ENCODE results near the gene SNRNP35. TPM values are rescaled to one million over a fixed set of nuclear protein-coding genes. Genes with fewer than 3 reads are reported as not detected.
"Not testable (repeated sequence)": the region's sequence is repeated elsewhere in the genome, so short reads cannot be mapped to it uniquely, and the experiment has no call there.

Gene SNRNP35
- total and polyA plus RNA-seq, 2 experiments from 2014 or later: 13.6 to 25.7 TPM

GRCh38 chr12:123478069-123478468 is 20.1 kb downstream of the SNRNP35 start:
- no peak overlapping the region for H3K27ac ChIP-seq
- no peak for TF ChIP-seq EZH2phosphoT487 (IDR thresholded peaks at IDR 0.05; ENCODE audit: low read depth, severe bottlenecking, unreplicated experiment)
- TF ChIP-seq EZH2 (IDR thresholded peaks at IDR 0.05; ENCODE audit: borderline replicate concordance): no peak
- no peak for TF ChIP-seq CTCF (IDR thresholded peaks at IDR 0.05; ENCODE audit: poor library complexity)
- no peaks in the 10 kb centered on the region for H4K20me1 ChIP-seq (ENCODE audit: insufficient read depth, poor library complexity, severe bottlenecking)
- H3K4me3 ChIP-seq: no peak overlapping the region
- no peaks in the 10 kb centered on the region for H3K4me1 ChIP-seq (ENCODE audit: insufficient read depth)
- H3K9me2 ChIP-seq (replicated peaks; ENCODE audit: insufficient read depth): no peaks in the 10 kb centered on the region
- no peak overlapping the region for H2AFZ ChIP-seq
- WGBS (ENCODE audit: low lambda C conversion rate, missing lambda C conversion rate): 94% methylated on average over 11 of the region's 11 CpGs
- H3K4me2 ChIP-seq: no peak overlapping the region
- H3K36me3 ChIP-seq (replicated peaks; ENCODE audit: insufficient read depth, low read depth): no peaks in the 10 kb centered on the region
- H3K27me3 ChIP-seq: no peaks in the 10 kb centered on the region
- no peaks in the 10 kb centered on the region for H3K79me2 ChIP-seq
- no peaks in the 10 kb centered on the region for H3K9me3 ChIP-seq (ENCODE audit: low read depth)
- DNase-seq (ENCODE audit: low spot score): no peak

- Histone ChIP-seq H3K4me1 (ENCODE audit: insufficient read depth) (no peaks in the 10 kb centered on the region), H2AFZ (no peak overlapping the region), H3K36me3 (replicated peaks; ENCODE audit: insufficient read depth, low read depth) (no peaks in the 10 kb centered on the region), H3K9me3 (ENCODE audit: low read depth) (no peaks in the 10 kb centered on the region), H3K4me3 (no peak overlapping the region), H4K20me1 (ENCODE audit: insufficient read depth, poor library complexity, severe bottlenecking) (no peaks in the 10 kb centered on the region), H3K27ac (no peak overlapping the region), H3K4me2 (no peak overlapping the region), H3K27me3 (no peaks in the 10 kb centered on the region), H3K79me2 (no peaks in the 10 kb centered on the region), H3K9me2 (replicated peaks; ENCODE audit: insufficient read depth) (no peaks in the 10 kb centered on the region)
- TF ChIP-seq CTCF (IDR thresholded peaks at IDR 0.05; ENCODE audit: poor library complexity): no peak
- no peak for TF ChIP-seq EZH2phosphoT487 (IDR thresholded peaks at IDR 0.05; ENCODE audit: low read depth, severe bottlenecking, unreplicated experiment)
- no peak for TF ChIP-seq EZH2 (IDR thresholded peaks at IDR 0.05; ENCODE audit: borderline replicate concordance)
- no peak for DNase-seq (ENCODE audit: low spot score)
- WGBS (ENCODE audit: low lambda C conversion rate, missing lambda C conversion rate): 97% methylated on average over 10 of the region's 10 CpGs
Observed at GRCh38 chr12:123478762-123479161, 20.8 kb downstream of the SNRNP35 start.

- Histone ChIP-seq H3K27me3 (no peaks in the 10 kb centered on the region), H3K9me2 (replicated peaks; ENCODE audit: insufficient read depth) (no peaks in the 10 kb centered on the region), H3K9me3 (ENCODE audit: low read depth) (no peaks in the 10 kb centered on the region), H4K20me1 (ENCODE audit: insufficient read depth, poor library complexity, severe bottlenecking) (no peaks in the 10 kb centered on the region), H3K4me2 (no peak overlapping the region), H3K79me2 (no peaks in the 10 kb centered on the region), H2AFZ (no peak overlapping the region), H3K4me3 (no peak overlapping the region), H3K4me1 (ENCODE audit: insufficient read depth) (no peaks in the 10 kb centered on the region), H3K27ac (no peak overlapping the region), H3K36me3 (replicated peaks; ENCODE audit: insufficient read depth, low read depth) (no peaks in the 10 kb centered on the region)
- WGBS (ENCODE audit: low lambda C conversion rate, missing lambda C conversion rate): 88% methylated on average over 14 of the region's 14 CpGs
- TF ChIP-seq EZH2phosphoT487 (IDR thresholded peaks at IDR 0.05; ENCODE audit: low read depth, severe bottlenecking, unreplicated experiment) (no peak), EZH2 (IDR thresholded peaks at IDR 0.05; ENCODE audit: borderline replicate concordance) (no peak), CTCF (IDR thresholded peaks at IDR 0.05; ENCODE audit: poor library complexity) (no peak)
- no peak for DNase-seq (ENCODE audit: low spot score)
Observed at GRCh38 chr12:123479442-123480180, 21.7 kb downstream of the SNRNP35 start.

GRCh38 chr12:123481251-123481650 is 23.3 kb downstream of the SNRNP35 start:
- H3K4me2 ChIP-seq; H3K9me2 ChIP-seq (replicated peaks; ENCODE audit: insufficient read depth); DNase-seq (ENCODE audit: low spot score); H3K4me3 ChIP-seq; H2AFZ ChIP-seq; H3K36me3 ChIP-seq (replicated peaks; ENCODE audit: insufficient read depth, low read depth); H3K4me1 ChIP-seq (ENCODE audit: insufficient read depth); H3K27ac ChIP-seq; H3K9me3 ChIP-seq (ENCODE audit: low read depth); H3K27me3 ChIP-seq; H3K79me2 ChIP-seq; H4K20me1 ChIP-seq (ENCODE audit: insufficient read depth, poor library complexity, severe bottlenecking): not testable (repeated sequence)
- 85% methylated on average over 5 of the region's 5 CpGs for WGBS (ENCODE audit: low lambda C conversion rate, missing lambda C conversion rate)
